GM21737 (cell line): ENCODE results near the gene SMAD5.

Experiments
- ATAC-seq: cut with Tn5 transposase; IDR thresholded peaks from one replicate; pipeline ENCODE4 v1.9.1; 2021; ENCODE audit warnings: mild to moderate bottlenecking, moderate library complexity; ENCODE audit not compliant: unreplicated experiment

SMAD5 gene

GRCh38 chr5:136114414-136115125 is 18.1 kb upstream of the SMAD5 start:
- no peak for ATAC-seq

- no peak for ATAC-seq
These were observed 17.3 kb upstream of the SMAD5 start for GRCh38 chr5:136115183-136115865.

GRCh38 chr5:136120529-136120928 is 12.1 kb upstream of the SMAD5 start:
- no peak for ATAC-seq

- no peak for ATAC-seq
These were observed 9.3 kb upstream of the SMAD5 start for GRCh38 chr5:136123236-136123768.

GRCh38 chr5:136127560-136127959 is 5.1 kb upstream of the SMAD5 start:
- no peak for ATAC-seq

GRCh38 chr5:136128481-136128880 is 4.2 kb upstream of the SMAD5 start:
- no peak for ATAC-seq

GRCh38 chr5:136129445-136129844 is 3.2 kb upstream of the SMAD5 start:
- ATAC-seq: no peak

GRCh38 chr5:136130581-136130980 is 2.1 kb upstream of the SMAD5 start:
- no peak for ATAC-seq

GRCh38 chr5:136132087-136132486 is 558 bp upstream of the SMAD5 start:
- no peak for ATAC-seq

GRCh38 chr5:136133222-136133921 is 727 bp downstream of the SMAD5 start:
- peak; percentile 41 for ATAC-seq

GRCh38 chr5:136133922-136134379 is 1.3 kb downstream of the SMAD5 start:
- no peak for ATAC-seq

GRCh38 chr5:136134653-136135052 is 2.0 kb downstream of the SMAD5 start:
- ATAC-seq: no peak

- no peak for ATAC-seq
These were observed 2.9 kb downstream of the SMAD5 start for GRCh38 chr5:136135536-136135935.

GRCh38 chr5:136137497-136138220 is 5.0 kb downstream of the SMAD5 start:
- no peak for ATAC-seq

GRCh38 chr5:136141561-136141960 is 8.9 kb downstream of the SMAD5 start:
- ATAC-seq: peak; percentile 79

GRCh38 chr5:136143312-136143711 is 10.7 kb downstream of the SMAD5 start:
- no peak for ATAC-seq

GRCh38 chr5:136143763-136144162 is 11.1 kb downstream of the SMAD5 start:
- ATAC-seq: no peak

- ATAC-seq: peak; percentile 43
These were observed 12.4 kb downstream of the SMAD5 start for GRCh38 chr5:136145030-136145429.

- ATAC-seq: no peak
These were observed 13.6 kb downstream of the SMAD5 start for GRCh38 chr5:136146201-136146600.

- ATAC-seq: no peak
These were observed 15.0 kb downstream of the SMAD5 start for GRCh38 chr5:136147632-136148031.

- no peak for ATAC-seq
These were observed 17.2 kb downstream of the SMAD5 start for GRCh38 chr5:136149891-136150290.
